Midbrain (tissue), 1 donor: ENCODE results near the gene SLFN5.
"Not testable (repeated sequence)": the region's sequence is repeated elsewhere in the genome, so short reads cannot be mapped to it uniquely, and the experiment has no call there.

Source experiments
- DNase-seq: peaks from one replicate; lab custom pipeline; 2025; lab: John Stamatoyannopoulos, UW

SLFN5 gene

GRCh38 chr17:35242158-35242804, 591 bp upstream of the SLFN5 start:
- peak; percentile 11 for DNase-seq

- DNase-seq = peak; percentile 54
These were observed 879 bp downstream of the SLFN5 start for GRCh38 chr17:35243561-35244340.

DNA sequence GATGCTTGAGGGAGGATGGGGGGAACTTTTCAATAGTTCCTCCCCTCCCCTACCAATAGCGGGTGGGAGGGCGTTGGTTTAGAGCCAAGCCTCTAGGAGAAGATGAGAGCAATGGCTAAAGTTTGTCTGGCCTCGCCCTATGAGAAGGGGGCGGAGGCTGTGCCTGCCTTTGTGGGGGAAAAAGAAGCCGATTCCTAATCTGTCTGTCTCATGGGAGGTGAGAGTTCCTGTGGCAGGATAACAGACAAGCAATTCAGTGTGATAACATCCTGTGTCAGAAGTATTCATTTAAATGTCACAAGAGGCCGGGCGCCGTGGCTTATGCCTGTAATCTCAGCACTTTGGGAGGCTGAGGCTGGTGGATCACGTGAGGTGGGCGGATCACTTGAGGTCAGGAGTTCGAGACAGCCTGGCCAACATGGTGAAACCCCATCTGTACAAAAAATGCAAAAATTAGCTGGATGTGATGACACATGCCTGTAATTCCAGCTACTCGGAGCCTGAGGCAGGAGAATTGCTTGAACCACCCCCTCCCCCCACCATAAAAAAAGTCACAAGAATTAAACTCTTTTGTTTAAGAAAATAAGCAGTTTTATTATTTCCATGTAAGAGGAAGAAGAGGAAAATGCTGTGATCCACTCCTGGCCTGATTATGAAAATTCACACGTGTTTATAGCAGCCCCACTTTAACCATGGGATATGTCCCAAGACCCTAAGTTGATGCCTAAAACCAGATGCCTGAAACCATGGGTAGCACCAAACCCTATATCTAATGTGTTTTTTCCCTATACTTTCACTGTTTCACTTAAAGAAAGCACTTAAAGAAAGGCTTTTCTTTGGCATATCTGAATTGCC, 1.7 kb downstream of the SLFN5 start:
- no peak for DNase-seq

DNA sequence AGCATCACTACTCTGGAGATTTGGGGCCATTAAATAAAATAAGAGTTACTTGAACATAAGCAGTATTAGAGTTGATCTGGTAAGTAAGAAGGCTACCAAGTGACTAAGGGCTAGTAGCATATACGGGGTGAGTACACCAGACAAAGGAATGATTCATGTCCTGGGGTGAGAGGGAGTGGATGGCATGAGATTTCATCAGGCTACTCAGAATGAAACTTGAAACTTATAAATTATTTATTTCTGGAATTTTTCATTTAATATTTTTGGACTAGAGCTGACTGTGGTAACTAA, 2.3 kb downstream of the SLFN5 start:
- DNase-seq = no peak

DNA sequence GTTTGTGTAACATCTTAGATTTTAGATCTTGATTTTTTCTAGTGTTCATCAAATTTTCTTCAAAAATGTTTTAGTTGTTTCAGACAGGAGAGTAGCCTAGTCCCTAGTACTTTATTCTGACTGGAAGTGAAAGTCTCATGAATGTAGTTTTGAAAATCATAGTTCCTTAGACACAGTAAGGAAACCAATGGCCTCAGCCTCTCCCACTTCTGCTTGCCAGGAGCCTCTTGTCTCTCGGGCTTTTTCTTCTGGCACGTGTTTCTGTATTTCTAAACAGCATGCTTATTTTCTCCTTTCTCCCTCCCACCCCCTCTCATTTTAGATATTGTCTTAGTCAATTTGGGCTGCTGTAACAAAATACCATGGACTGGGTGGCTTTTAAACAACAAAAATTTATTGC, 9.8 kb downstream of the SLFN5 start:
- DNase-seq = no peak

DNA sequence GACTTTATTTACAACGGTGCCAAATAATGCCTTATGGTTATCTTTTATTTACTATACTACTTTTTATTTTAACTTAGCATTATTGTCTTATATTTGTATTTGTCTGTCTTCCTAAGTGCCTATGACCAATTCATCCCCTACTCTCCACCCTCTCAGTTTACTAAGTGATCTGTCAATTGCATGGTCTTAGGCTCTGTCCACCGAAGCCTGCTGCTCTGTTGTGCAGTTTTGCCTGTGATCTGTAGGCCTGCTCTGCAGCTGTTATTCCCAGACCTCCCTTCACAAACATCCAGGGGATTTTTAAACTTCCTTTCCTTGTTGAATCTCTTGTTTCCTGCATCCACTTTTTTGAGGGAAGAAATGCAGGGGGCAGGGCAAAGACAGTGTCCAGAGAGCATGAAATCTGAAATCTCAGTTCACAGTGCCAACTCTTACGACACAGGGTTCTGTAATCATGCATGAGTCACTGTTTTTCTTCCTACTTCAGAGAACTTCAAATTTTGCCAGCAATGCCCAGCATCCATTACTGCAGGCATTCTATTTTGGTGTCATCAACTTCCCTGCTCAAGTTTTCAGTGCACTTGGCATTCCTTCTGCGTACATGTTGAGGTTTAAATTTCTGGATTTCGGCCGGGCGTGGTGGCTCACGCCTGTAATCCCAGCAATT, 11.4 kb downstream of the SLFN5 start:
- DNase-seq = no peak

GRCh38 chr17:35255316-35255715, 12.4 kb downstream of the SLFN5 start:
- DNase-seq = no peak

DNA sequence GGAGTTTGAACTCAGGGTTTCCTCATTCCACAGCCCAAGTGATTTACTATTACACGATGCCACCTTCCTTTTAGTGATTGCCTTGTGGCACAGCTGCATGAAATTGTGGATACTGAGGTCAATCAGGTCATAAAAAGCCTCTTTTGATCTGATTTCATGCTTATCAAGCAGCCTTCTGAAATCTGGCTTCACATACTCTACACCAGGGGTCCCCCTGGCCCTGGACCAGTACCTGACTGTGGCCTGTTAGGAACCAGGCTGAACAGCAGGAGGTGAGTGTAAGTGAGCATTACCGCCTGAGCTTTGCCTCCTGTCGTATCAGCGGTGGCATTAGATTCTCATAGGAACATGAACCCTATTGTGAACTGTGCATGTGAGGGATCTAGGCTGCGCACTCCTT, 13.8 kb downstream of the SLFN5 start:
- no peak for DNase-seq

DNA sequence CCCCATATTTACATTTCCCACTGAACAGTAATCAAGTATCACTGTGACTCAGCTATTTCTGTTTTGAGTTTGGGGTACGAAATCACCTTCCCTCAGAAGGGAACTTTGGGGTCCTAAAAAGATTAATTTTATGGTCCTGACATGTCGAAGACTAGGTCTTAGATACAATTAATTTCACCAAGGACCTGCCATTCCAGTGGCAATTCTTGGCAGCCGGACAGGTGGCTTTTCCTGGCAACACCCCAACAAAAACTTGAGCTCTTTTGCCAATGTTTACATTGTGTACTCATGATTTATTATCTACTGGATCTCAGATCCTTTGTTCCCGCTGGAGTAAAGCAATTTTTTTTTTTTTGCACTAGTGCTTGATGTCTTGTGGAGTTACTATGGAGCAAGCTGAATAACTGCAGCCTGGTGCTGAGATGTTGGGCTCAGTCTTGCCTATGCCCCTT, 14.4 kb downstream of the SLFN5 start:
- DNase-seq = no peak

GRCh38 chr17:35259001-35259400, 16.1 kb downstream of the SLFN5 start:
- DNase-seq = no peak

DNA sequence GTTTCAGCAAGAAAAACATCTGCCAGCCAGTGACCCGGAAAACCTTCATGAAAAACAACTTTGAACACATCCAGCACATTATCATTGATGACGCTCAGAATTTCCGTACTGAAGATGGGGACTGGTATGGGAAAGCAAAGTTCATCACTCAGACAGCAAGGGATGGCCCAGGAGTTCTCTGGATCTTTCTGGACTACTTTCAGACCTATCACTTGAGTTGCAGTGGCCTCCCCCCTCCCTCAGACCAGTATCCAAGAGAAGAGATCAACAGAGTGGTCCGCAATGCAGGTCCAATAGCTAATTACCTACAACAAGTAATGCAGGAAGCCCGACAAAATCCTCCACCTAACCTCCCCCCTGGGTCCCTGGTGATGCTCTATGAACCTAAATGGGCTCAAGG, 22.2 kb downstream of the SLFN5 start:
- DNase-seq = no peak

DNA sequence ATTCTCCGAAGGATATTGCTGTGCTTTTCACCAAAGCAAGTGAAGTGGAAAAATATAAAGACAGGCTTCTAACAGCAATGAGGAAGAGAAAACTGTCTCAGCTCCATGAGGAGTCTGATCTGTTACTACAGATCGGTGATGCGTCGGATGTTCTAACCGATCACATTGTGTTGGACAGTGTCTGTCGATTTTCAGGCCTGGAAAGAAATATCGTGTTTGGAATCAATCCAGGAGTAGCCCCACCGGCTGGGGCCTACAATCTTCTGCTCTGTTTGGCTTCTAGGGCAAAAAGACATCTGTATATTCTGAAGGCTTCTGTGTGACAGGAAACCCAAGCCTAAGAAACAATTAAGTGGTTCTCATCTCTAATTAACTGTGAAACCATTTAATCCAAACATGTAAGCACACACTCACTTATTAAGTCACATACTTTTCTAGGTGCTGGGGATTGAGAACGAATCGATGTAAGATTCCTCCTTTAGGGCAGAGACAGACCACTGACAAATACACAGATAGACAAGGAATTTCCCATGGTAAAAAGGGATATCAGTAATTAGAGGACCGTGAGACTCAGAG, 22.8 kb downstream of the SLFN5 start:
- DNase-seq = no peak

GRCh38 chr17:35274167-35275066, 31.5 kb downstream of the SLFN5 start:
- not testable (repeated sequence) for DNase-seq

DNA sequence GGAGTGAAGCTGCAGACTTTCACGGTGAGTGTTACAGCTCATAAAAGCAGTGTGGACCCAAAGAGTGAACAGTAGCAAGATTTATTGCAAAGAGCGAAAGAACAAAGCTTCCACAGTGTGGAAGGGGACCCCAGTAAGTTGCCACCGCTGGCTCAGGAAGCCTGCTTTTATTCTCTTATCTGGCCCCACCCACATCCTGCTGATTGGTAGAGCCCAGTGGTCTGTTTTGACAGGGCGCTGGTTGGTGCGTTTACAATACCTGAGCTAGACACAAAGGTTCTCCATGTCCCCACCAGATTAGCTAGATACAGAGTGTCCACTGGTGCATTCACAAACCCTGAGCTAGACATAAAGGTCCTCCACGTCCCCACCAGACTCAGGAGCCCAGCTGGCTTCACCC, 35.6 kb downstream of the SLFN5 start:
- not testable (repeated sequence) for DNase-seq

DNA sequence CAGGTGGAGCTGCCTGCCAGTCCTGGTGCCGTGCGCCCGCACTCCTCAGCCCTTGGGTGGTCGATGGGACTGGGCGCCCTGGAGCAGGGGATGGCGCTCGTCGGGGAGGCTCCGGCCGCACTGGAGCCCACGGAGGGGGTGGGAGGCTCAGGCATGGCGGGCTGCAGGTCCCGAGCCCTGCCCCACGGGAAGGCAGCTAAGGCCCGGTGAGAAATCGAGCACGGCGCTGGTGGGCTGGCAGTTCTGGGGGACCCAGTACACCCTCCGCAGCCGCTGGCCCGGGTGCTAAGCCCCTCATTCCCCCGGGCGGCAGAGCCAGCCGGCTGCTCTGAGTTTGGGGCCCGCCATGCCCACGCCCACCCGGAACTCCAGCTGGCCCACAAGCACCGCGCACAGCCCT, 36.0 kb downstream of the SLFN5 start:
- DNase-seq = not testable (repeated sequence)

- DNase-seq = no peak
These were observed 40.9 kb downstream of the SLFN5 start for GRCh38 chr17:35283767-35284166.

DNA sequence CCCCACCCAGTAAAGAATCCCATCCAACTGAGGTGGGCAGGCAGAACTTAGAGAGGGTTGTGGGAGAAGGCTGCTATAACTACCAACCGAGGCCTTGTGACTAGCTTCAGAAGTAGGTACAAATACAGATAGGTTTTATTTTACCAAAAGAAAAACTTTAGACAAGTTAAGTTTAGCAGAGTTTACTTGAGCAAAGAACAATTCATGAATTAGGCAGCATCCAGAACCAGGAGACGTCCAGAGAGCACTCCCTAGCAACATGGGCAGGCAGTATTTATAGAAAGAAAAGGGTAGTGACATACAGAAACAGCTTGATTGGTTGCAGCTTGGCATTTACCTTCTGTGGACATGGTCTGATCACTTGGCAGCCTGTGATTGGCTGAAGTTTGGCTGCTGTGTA, 42.1 kb downstream of the SLFN5 start:
- DNase-seq = no peak

DNA sequence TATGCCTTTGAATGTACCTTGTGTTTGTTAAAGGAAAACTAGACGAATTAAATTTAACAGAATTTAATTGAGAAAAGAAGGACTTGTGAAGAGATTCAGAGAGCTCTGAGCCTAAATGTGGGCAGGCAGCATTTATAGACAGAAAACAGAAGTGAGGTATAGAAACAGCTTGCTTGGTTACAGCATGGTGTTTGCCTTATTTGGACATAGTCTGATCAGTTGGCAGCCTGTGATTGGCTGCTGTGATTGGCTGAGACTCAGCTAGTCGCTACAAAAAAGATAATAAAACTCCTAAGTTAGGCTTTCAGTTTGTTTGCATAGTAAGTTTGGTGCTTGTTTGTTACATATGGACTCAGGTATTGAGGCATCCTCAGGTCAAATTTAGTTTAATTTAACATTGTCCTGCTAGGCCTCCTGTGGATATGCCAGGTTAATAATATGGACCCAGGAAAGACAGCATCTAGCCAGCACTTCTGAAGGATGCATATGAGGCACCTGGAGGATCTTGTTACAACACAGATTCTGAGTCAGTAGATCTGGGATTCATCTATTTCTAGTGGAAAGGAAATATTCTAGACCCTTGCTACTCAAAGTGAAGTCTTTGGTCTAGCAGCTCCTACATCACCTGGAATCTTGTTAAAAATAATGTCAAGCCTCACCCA, 43.4 kb downstream of the SLFN5 start:
- DNase-seq = no peak

GRCh38 chr17:35287286-35287811, 44.5 kb downstream of the SLFN5 start:
- DNase-seq = no peak

GRCh38 chr17:35289222-35289621, 46.4 kb downstream of the SLFN5 start:
- no peak for DNase-seq
